Prostate gland (tissue), 2 donors: ENCODE data around the gene CEPT1. TPM values are rescaled to one million over a fixed set of nuclear protein-coding genes. Genes with fewer than 3 reads are reported as not detected.

ENCODE experiments used
- DNase-seq: peaks from one replicate; pipeline ENCODE4 v3.0.0-alpha.2; 2019; ENCODE audit warnings: low spot score
- H3K27ac ChIP-seq, 2 donors: fragments of 200-600 bp; sonication (generic); 2 replicates each; pipeline ENCODE4 v1.5.1; 2017 to 2019
- H3K27me3 ChIP-seq: fragments of 200-600 bp; sonication (generic); replicated peaks from 2 replicates; pipeline ENCODE4 v1.5.1; 2019; ENCODE audit not compliant: insufficient read depth
- H3K36me3 ChIP-seq, 2 donors: fragments of 200-600 bp; sonication (generic); 1 replicate in 1 of 2; 2 replicates in 1 of 2; pipeline versions ENCODE4 v1.5.1 to v1.8.1; 2017 to 2019
- H3K4me1 ChIP-seq: fragments of 200-600 bp; sonication (generic); replicated peaks from 2 replicates; pipeline ENCODE4 v1.5.1; 2019
- H3K4me3 ChIP-seq, 2 donors: fragments of 200-600 bp; sonication (generic); 2 replicates each; pipeline ENCODE4 v1.5.1; 2017 to 2019
- H3K9me3 ChIP-seq: fragments of 200-600 bp; sonication (generic); 2 replicates; pipeline ENCODE4 v1.5.1; 2017
- POLR2A ChIP-seq: fragments of 450-650 bp; IDR thresholded peaks from one replicate; pipeline ENCODE4 v1.6.1; 2016; ENCODE audit warnings: antibody characterized with exemption, mild to moderate bottlenecking
- POLR2AphosphoS5 ChIP-seq: sonication (generic); formaldehyde crosslinking; IDR thresholded peaks from one replicate; pipeline ENCODE4 v1.6.1; 2017; ENCODE audit warnings: antibody characterized with exemption
- WGBS: methylation state at CpG from one replicate; pipeline ENCODE4 v1.1.5; 2018; 5-methylcytosine and 5-hydroxymethylcytosine counted together
- intact Hi-C: fragments of 100-400 bp; cut with DNase I; formaldehyde crosslinking; loops from one replicate; pipeline ENCODE4 v1.14.2; 2022
- total RNA-seq, 2 donors: library from RNA; depleted of rRNA; stranded (reverse); fragments of >200 nt; gene quantifications; one replicate each; pipeline ENCODE4 v1.1.0, GENCODE V29; 2016
- TF ChIP-seq, protein P1 (sequence below), 4 experiments: fragments of 200-600 bp in 2 of 4; fragments of 450-650 bp in 2 of 4; sonication (generic) in 2 of 4; IDR thresholded peaks; 1 replicate in 3 of 4; 2 replicates in 1 of 4; pipeline ENCODE4 v1.5.1; 2016 to 2019; ENCODE audit warnings: antibody characterized with exemption in 4 of 4, mild to moderate bottlenecking in 2 of 4, moderate library complexity in 2 of 4

The CEPT1 gene
- total RNA-seq, 2 donors from 2014 or later = 32.2 to 52.5 TPM

DNA sequence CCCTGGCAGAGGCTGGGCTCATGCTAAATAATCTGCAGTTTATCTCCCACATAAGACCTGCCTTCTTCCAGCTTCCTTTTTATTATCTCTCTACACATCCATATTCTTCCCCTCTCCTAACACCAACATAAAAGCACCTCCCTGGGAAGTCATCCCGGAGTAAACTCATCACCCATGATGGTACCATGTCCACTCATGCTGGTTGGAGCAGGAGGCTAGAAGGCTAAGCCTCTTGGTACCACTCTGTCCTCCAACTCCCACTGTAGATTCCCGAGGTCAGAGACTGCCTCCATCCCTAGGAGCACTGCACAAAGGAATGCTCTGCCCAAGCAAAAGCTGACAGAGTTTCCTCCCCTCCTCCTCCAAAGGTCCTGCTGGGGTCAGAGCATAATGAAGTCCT is 56.2 kb downstream of the CEPT1 start:
- Histone ChIP-seq H3K9me3 (no peaks in the 10 kb centered on the region), H3K4me1 (no peaks in the 10 kb centered on the region), H3K27me3 (no peaks in the 10 kb centered on the region), H3K27ac (no peak overlapping the region), H3K36me3 (no peaks in the 10 kb centered on the region), H3K4me3 (no peak overlapping the region)
- WGBS = 95% methylated on average over 2 of the region's 2 CpGs
- TF ChIP-seq POLR2A = no peak
- no peak for TF ChIP-seq POLR2AphosphoS5
- TF ChIP-seq, protein P1, sequence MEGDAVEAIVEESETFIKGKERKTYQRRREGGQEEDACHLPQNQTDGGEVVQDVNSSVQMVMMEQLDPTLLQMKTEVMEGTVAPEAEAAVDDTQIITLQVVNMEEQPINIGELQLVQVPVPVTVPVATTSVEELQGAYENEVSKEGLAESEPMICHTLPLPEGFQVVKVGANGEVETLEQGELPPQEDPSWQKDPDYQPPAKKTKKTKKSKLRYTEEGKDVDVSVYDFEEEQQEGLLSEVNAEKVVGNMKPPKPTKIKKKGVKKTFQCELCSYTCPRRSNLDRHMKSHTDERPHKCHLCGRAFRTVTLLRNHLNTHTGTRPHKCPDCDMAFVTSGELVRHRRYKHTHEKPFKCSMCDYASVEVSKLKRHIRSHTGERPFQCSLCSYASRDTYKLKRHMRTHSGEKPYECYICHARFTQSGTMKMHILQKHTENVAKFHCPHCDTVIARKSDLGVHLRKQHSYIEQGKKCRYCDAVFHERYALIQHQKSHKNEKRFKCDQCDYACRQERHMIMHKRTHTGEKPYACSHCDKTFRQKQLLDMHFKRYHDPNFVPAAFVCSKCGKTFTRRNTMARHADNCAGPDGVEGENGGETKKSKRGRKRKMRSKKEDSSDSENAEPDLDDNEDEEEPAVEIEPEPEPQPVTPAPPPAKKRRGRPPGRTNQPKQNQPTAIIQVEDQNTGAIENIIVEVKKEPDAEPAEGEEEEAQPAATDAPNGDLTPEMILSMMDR (IDR thresholded peaks at IDR 0.05) = no peak
- DNase-seq = no peak
- intact Hi-C loops = no loop called here

DNA sequence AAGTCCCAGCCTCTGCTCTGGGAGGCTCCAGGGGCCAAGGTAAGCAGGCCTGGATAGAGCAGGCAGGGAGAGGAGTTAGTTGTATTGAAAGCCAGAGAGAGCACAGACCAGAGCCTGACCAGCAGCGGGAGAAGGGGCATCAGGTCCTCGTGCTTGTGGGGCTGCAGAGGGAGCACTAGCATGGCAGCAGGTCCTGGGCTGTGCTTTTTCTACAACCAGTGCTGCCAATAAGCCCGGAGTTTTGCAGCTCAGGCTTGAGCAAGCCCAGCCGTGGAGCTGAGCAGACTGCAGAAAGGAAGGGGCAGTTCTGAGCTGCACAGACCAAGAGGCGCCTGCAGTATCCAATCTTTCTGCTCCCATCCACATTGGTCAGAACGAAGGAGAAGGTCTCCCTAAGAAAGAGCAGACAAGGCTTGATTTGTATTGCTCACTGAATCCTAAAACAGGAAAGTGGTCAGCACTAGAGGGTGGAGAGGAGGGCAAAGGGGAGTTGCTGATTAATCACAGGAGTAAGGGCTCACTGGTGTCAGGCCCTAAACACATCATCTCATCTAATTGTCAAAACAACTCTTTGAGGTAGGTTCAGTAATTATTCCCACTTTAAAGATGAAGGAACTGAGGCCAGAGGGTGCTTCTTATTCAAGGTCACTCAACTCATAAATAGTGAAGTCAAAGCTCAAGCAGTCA is 57.7 kb downstream of the CEPT1 start:
- Histone ChIP-seq H3K4me1 (peaks cover 7% of the 10 kb centered on the region), H3K4me3 (no peak overlapping the region), H3K36me3 (no peaks in the 10 kb centered on the region), H3K9me3 (no peaks in the 10 kb centered on the region), H3K27ac (no peak overlapping the region), H3K27me3 (no peaks in the 10 kb centered on the region)
- TF ChIP-seq POLR2AphosphoS5 = no peak
- TF ChIP-seq, protein P1 (IDR thresholded peaks at IDR 0.05) = peak in 1 of 4 experiments; percentile 11
- no peak for DNase-seq
- intact Hi-C loops = no loop called here
- 59% methylated on average over 5 of the region's 6 CpGs for WGBS

DNA sequence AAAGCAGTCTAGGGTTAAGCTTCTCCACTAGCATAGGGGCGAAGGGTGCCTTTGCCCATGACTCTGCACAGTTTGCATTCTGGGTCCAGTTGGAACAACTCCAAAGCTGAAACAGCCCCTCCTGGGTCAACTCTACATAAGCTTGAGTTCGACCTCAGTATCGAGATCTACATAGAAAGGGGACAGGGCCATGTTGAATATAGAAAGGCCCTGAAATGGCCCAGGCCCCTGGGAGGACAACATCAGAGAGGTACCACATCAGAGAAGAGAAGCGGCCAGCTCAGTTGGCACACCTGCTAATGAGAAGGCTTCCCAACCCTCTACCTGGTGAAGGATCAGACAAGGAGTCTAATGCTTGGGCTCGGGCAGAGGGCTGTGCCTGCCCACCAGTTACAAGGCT is 58.8 kb downstream of the CEPT1 start:
- Histone ChIP-seq H3K4me3 (peak overlapping the region in 1 of 2 donors; percentile 4), H3K9me3 (no peaks in the 10 kb centered on the region), H3K36me3 (no peaks in the 10 kb centered on the region), H3K27ac (no peak overlapping the region), H3K4me1 (peaks cover 7% of the 10 kb centered on the region), H3K27me3 (no peaks in the 10 kb centered on the region)
- no peak for DNase-seq
- TF ChIP-seq, protein P1 (IDR thresholded peaks at IDR 0.05) = no peak
- no peak for TF ChIP-seq POLR2AphosphoS5
- no peak for TF ChIP-seq POLR2A
- WGBS = 85% methylated on average over 5 of the region's 5 CpGs
- intact Hi-C loops = no loop called here

DNA sequence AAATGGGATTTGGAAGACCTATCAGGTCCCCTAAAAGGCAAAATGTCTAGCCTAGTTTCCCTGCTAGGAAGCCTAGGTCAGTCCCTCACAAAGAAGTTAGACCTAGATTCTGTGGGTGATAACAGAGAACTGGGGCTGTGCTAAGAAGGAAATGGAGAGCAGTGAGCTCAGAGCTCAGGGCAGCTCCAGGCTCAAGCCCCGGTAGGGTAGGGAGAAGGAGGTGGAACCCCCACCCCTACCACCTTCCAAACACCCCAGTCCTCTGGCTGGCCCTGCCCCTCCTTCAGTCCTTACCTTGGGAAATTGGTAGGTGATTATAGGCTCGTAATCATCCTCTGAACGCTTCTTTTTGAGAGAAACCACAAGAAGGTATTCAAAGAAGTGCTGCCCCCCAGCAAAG is 59.3 kb downstream of the CEPT1 start:
- TF ChIP-seq POLR2A = no peak
- TF ChIP-seq, protein P1 (IDR thresholded peaks at IDR 0.05) = no peak
- TF ChIP-seq POLR2AphosphoS5 = no peak
- 73% methylated on average over 3 of the region's 3 CpGs for WGBS
- Histone ChIP-seq H3K4me3 (peak overlapping the region in 1 of 2 donors; percentile 4), H3K4me1 (peaks cover 7% of the 10 kb centered on the region), H3K27me3 (no peaks in the 10 kb centered on the region), H3K27ac (no peak overlapping the region), H3K9me3 (no peaks in the 10 kb centered on the region), H3K36me3 (no peaks in the 10 kb centered on the region)
- intact Hi-C loops = no loop called here
- DNase-seq = no peak
